HG03064 (cell line): Measurements from ENCODE around the gene TAL2.

ENCODE experiments used
- ATAC-seq: cut with Tn5 transposase; IDR thresholded peaks from one replicate; pipeline ENCODE4 v1.9.1; 2021; ENCODE audit warnings: low read depth; ENCODE audit not compliant: unreplicated experiment

Gene TAL2

GRCh38 chr9:105662184-105663104 is at the start of gene TAL2:
Gene TAL2 (plus strand): TSS chr9:105662457. CDS start chr9:105662497, 40 bp downstream.
- ATAC-seq, result peak; percentile 87

GRCh38 chr9:105621001-105621400 is 41.3 kb upstream of the TAL2 start:
- no peak for ATAC-seq

GRCh38 chr9:105625088-105625487 is 37.2 kb upstream of the TAL2 start:
- ATAC-seq, result no peak

- ATAC-seq, result no peak
Observed at GRCh38 chr9:105632807-105633206, 29.4 kb upstream of the TAL2 start.

- ATAC-seq, result no peak
Observed at GRCh38 chr9:105633411-105633810, 28.8 kb upstream of the TAL2 start.

- ATAC-seq, result no peak
Observed at GRCh38 chr9:105636331-105636730, 25.9 kb upstream of the TAL2 start.

GRCh38 chr9:105637787-105638395 is 24.4 kb upstream of the TAL2 start:
- ATAC-seq, result no peak

GRCh38 chr9:105639936-105640335 is 22.3 kb upstream of the TAL2 start:
- ATAC-seq, result no peak

- no peak for ATAC-seq
Observed at GRCh38 chr9:105643795-105644194, 18.5 kb upstream of the TAL2 start.

GRCh38 chr9:105646879-105647594 is 15.2 kb upstream of the TAL2 start:
- no peak for ATAC-seq

GRCh38 chr9:105647595-105648349 is 14.5 kb upstream of the TAL2 start:
- no peak for ATAC-seq

GRCh38 chr9:105651806-105652205 is 10.5 kb upstream of the TAL2 start:
- ATAC-seq, result no peak

- ATAC-seq, result peak; percentile 68
Observed at GRCh38 chr9:105656131-105656921, 5.9 kb upstream of the TAL2 start.

GRCh38 chr9:105658351-105658750 is 3.9 kb upstream of the TAL2 start:
- ATAC-seq, result no peak

- no peak for ATAC-seq
Observed at GRCh38 chr9:105661011-105661410, 1.2 kb upstream of the TAL2 start.

GRCh38 chr9:105663914-105664313 is 1.7 kb downstream of the TAL2 start:
- ATAC-seq, result no peak

GRCh38 chr9:105667867-105668266 is 5.6 kb downstream of the TAL2 start:
- no peak for ATAC-seq

GRCh38 chr9:105670315-105670714 is 8.1 kb downstream of the TAL2 start:
- no peak for ATAC-seq

GRCh38 chr9:105670775-105671174 is 8.5 kb downstream of the TAL2 start:
- no peak for ATAC-seq

- ATAC-seq, result no peak
Observed at GRCh38 chr9:105672711-105673234, 10.5 kb downstream of the TAL2 start.
